A549 (cell line): ENCODE results near the gene CNDP1.

Source experiments
- CTCF ChIP-seq: fragments of >200 bp; sonication (Bioruptor Twin); formaldehyde crosslinking; IDR thresholded peaks from 3 replicates; pipeline ENCODE4 v1.5.1; 2016
- E2F6 ChIP-seq: IDR thresholded peaks from 2 replicates; pipeline ENCODE4 v1.6.1; 2012; ENCODE audit warnings: low read depth, borderline replicate concordance
- ESRRA ChIP-seq: fragments of 150-350 bp; IDR thresholded peaks from 2 replicates; pipeline ENCODE4 v1.6.1; 2014; ENCODE audit warnings: mild to moderate bottlenecking, low read length, borderline replicate concordance
- POLR2A ChIP-seq: IDR thresholded peaks from 2 replicates; pipeline ENCODE4 v1.6.1; 2012; ENCODE audit warnings: mild to moderate bottlenecking, low read length
- RNF2 ChIP-seq: fragments of 200-600 bp; sonication (generic); IDR thresholded peaks from 2 replicates; pipeline ENCODE4 v1.6.1; 2016; ENCODE audit warnings: low read depth, mild to moderate bottlenecking, antibody characterized with exemption, moderate library complexity, borderline replicate concordance

- TF ChIP-seq ESRRA (no peak), CTCF (no peak), E2F6 (no peak), POLR2A (no peak), RNF2 (no peak)
These were observed 82.2 kb downstream of the CNDP1 start for GRCh38 chr18:74616494-74616893.
